Neuronal stem cell (in vitro differentiated cells): Measurements from ENCODE around the gene SYP.

Experiments used
- DNase-seq: peaks from one replicate; pipeline ENCODE4 v3.0.0-alpha.2; 2013; ENCODE audit warnings: low spot score
- H2AFZ ChIP-seq: one replicate; pipeline ENCODE4 v1.6.1; 2013; ENCODE audit warnings: mild to moderate bottlenecking, low read length, inconsistent platforms
- H2AK5ac ChIP-seq: 2 replicates; pipeline ENCODE4 v1.6.1; 2013; ENCODE audit warnings: low read depth, mild to moderate bottlenecking, inconsistent platforms, low read length, moderate library complexity, mixed read lengths
- H2BK120ac ChIP-seq: 2 replicates; pipeline ENCODE4 v1.6.1; 2013; ENCODE audit warnings: low read depth, mild to moderate bottlenecking, inconsistent platforms, low read length, moderate library complexity, mixed read lengths
- H2BK12ac ChIP-seq: one replicate; pipeline ENCODE4 v1.6.1; 2013; ENCODE audit warnings: low read length, inconsistent platforms
- H2BK15ac ChIP-seq: 2 replicates; pipeline ENCODE4 v1.6.1; 2013; ENCODE audit warnings: mild to moderate bottlenecking, low read length, inconsistent platforms, mixed read lengths
- H2BK5ac ChIP-seq: one replicate; pipeline ENCODE4 v1.6.1; 2013; ENCODE audit warnings: inconsistent platforms, mild to moderate bottlenecking, low read length, moderate library complexity
- H3K14ac ChIP-seq: one replicate; pipeline ENCODE4 v1.6.1; 2013; ENCODE audit warnings: low read length, inconsistent platforms
- H3K18ac ChIP-seq: 2 replicates; pipeline ENCODE4 v1.6.1; 2013; ENCODE audit warnings: low read length, inconsistent platforms
- H3K23ac ChIP-seq: 2 replicates; pipeline ENCODE4 v1.6.1; 2013; ENCODE audit warnings: low read depth, mild to moderate bottlenecking, mixed read lengths, low read length, inconsistent platforms; ENCODE audit not compliant: poor library complexity
- H3K27ac ChIP-seq: replicated peaks from 3 replicates; pipeline ENCODE4 v1.5.1; 2013; ENCODE audit warnings: low read length, inconsistent platforms
- H3K27me3 ChIP-seq, 3 experiments: 2 replicates each; pipeline ENCODE4 v1.6.1; 2013; ENCODE audit warnings: low read length in 3 of 3, mild to moderate bottlenecking in 2 of 3, inconsistent platforms in 1 of 3, low read depth in 1 of 3, mixed read lengths in 1 of 3, moderate library complexity in 1 of 3; ENCODE audit not compliant: control insufficient read depth in 3 of 3, insufficient read depth in 3 of 3
- H3K36me3 ChIP-seq, 2 donors: replicated peaks in 1 of 2; 2 replicates each; pipeline ENCODE4 v1.6.1; 2013; ENCODE audit warnings: low read length in 2 of 2; ENCODE audit not compliant: control insufficient read depth in 2 of 2, insufficient read depth in 2 of 2
- H3K4ac ChIP-seq: 2 replicates; pipeline ENCODE4 v1.6.1; 2013; ENCODE audit warnings: inconsistent platforms, mild to moderate bottlenecking, low read length, moderate library complexity
- H3K4me1 ChIP-seq, 2 donors: 1 replicate in 1 of 2; 2 replicates in 1 of 2; pipeline ENCODE4 v1.6.1; 2013; ENCODE audit warnings: low read length in 2 of 2, low read depth in 1 of 2; ENCODE audit not compliant: control insufficient read depth in 2 of 2, insufficient read depth in 1 of 2
- H3K4me2 ChIP-seq: one replicate; pipeline ENCODE4 v1.6.1; 2013; ENCODE audit warnings: mild to moderate bottlenecking, low read length, inconsistent platforms; ENCODE audit not compliant: insufficient read depth, poor library complexity, severe bottlenecking
- H3K4me3 ChIP-seq, 2 donors: 2 replicates each; pipeline ENCODE4 v1.5.1; 2013; ENCODE audit warnings: low read length in 2 of 2, mild to moderate bottlenecking in 2 of 2, inconsistent platforms in 1 of 2, moderate library complexity in 1 of 2
- H3K79me1 ChIP-seq: one replicate; pipeline ENCODE4 v1.6.1; 2013; ENCODE audit warnings: low read depth, mild to moderate bottlenecking, inconsistent platforms, low read length, moderate library complexity
- H3K9ac ChIP-seq: one replicate; pipeline ENCODE4 v1.6.1; 2013; ENCODE audit warnings: mild to moderate bottlenecking, low read depth, low read length, inconsistent platforms; ENCODE audit not compliant: poor library complexity
- H3K9me3 ChIP-seq, 2 donors: replicated peaks in 1 of 2; 2 replicates each; pipeline versions ENCODE3 to v1.6.1; 2013; ENCODE audit warnings: low read length in 2 of 2, mild to moderate bottlenecking in 2 of 2, inconsistent platforms in 1 of 2, low read depth in 1 of 2, mixed read lengths in 1 of 2, moderate library complexity in 1 of 2; ENCODE audit not compliant: control insufficient read depth in 2 of 2, insufficient read depth in 1 of 2
- H4K8ac ChIP-seq: one replicate; pipeline ENCODE4 v1.6.1; 2013; ENCODE audit warnings: low read depth, mild to moderate bottlenecking, inconsistent platforms, low read length, moderate library complexity
- H4K91ac ChIP-seq: one replicate; pipeline ENCODE4 v1.6.1; 2013; ENCODE audit warnings: low read length, low read depth, mild to moderate bottlenecking, inconsistent platforms; ENCODE audit not compliant: poor library complexity
- WGBS, 2 donors: extraction: QIAGEN DNeasy Blood & Tissue Kit; methylation state at CpG; one replicate each; pipeline ENCODE4 v1.1.7; 2013; ENCODE audit warnings: missing lambda C conversion rate in 2 of 2, mixed read lengths in 1 of 2; ENCODE audit not compliant: insufficient read length in 2 of 2, insufficient replicate concordance in 1 of 2; ENCODE audit errors: extremely low coverage in 2 of 2; 5-methylcytosine and 5-hydroxymethylcytosine counted together

Gene SYP

DNA sequence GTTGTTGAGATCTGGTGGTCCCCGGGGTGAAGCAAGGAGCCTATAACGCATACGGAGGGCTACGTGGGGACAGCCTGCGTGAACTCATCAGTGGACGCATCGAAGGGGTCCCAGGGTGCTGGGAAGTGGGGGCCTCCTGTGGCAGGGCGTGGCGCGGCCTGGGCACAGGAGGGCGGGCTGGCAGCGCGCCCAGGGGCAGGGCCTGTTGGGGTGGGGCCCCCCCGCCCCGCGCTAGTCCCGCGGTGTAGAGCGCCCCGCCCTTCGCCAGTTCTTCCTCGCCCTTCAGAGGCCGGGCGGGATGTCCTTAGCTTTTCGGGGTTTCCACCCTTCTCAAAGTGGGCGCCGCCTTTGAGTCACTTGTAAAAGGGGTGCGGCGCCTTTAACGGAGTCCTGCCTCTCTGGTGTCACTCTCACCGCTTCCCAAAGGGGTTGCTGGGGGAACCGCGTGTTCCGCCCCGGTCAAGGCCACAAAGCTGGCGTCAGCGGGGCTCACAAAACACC, 27.7 kb downstream of the SYP start:
- H2AFZ ChIP-seq, result peak overlapping the region; percentile 87
- peaks cover 0 to 2% of the 10 kb centered on the region in 2 donors for H3K4me1 ChIP-seq
- peaks cover 4 to 38% (median 23%) of the 10 kb centered on the region in 3 experiments for H3K27me3 ChIP-seq
- H3K4ac ChIP-seq, result no peak overlapping the region
- peak overlapping the region; percentile 62 for H3K4me2 ChIP-seq
- no peak overlapping the region for H2BK15ac ChIP-seq
- peak overlapping the region in 1 of 2 donors; percentile 75 for H3K4me3 ChIP-seq
- no peak overlapping the region for H3K23ac ChIP-seq
- no peaks in the 10 kb centered on the region for H3K9me3 ChIP-seq
- no peak overlapping the region for H2BK5ac ChIP-seq
- no peak overlapping the region for H2AK5ac ChIP-seq
- no peak overlapping the region for H3K9ac ChIP-seq
- H2BK120ac ChIP-seq, result no peak overlapping the region
- no peaks in the 10 kb centered on the region for H3K79me1 ChIP-seq
- no peak for DNase-seq
- H4K8ac ChIP-seq, result no peak overlapping the region
- no peaks in the 10 kb centered on the region for H3K36me3 ChIP-seq
- no CpG with 5 or more reads among the region's 37 CpGs for WGBS, 2 donors
- no peak overlapping the region for H3K27ac ChIP-seq
- H4K91ac ChIP-seq, result no peak overlapping the region
- no peak overlapping the region for H2BK12ac ChIP-seq
- no peak overlapping the region for H3K14ac ChIP-seq
- peak overlapping the region; percentile 80 for H3K18ac ChIP-seq

- Histone ChIP-seq H3K14ac (no peak within 1 kb of the TSS), H3K27me3 (peaks cover 4 to 38% (median 23%) of the 10 kb centered on the region in 3 experiments), H3K27ac (no peak within 1 kb of the TSS), H2BK120ac (no peak within 1 kb of the TSS), H3K79me1 (no peaks in the 10 kb centered on the region), H3K4me1 (peaks cover 0 to 4% of the 10 kb centered on the region in 2 donors), H3K23ac (no peak within 1 kb of the TSS), H2BK12ac (no peak within 1 kb of the TSS), H3K9ac (no peak within 1 kb of the TSS), H4K8ac (no peak within 1 kb of the TSS), H3K4me2 (peak within 1 kb of the TSS; percentile 62), H2AFZ (peak within 1 kb of the TSS; percentile 87), H4K91ac (no peak within 1 kb of the TSS), H2BK5ac (no peak within 1 kb of the TSS), H2AK5ac (no peak within 1 kb of the TSS), H3K36me3 (no peaks in the 10 kb centered on the region), H2BK15ac (no peak within 1 kb of the TSS), H3K4ac (no peak within 1 kb of the TSS), H3K4me3 (peak within 1 kb of the TSS; percentile 17 to 75), H3K9me3 (no peaks in the 10 kb centered on the region), H3K18ac (peak within 1 kb of the TSS; percentile 80)
- no peak for DNase-seq
- no CpG with 5 or more reads among the region's 46 CpGs for WGBS, 2 donors
Observed at GRCh38 chrX:49171752-49172279, 28.2 kb downstream of the SYP start, which contains the start of gene PLP2. Gene PLP2, plus strand, starts transcription at chrX:49171898. Its CDS starts 103 bp downstream, at chrX:49172001.

GRCh38 chrX:49167740-49168108, 32.3 kb downstream of the SYP start:
- H2AFZ ChIP-seq, result no peak overlapping the region
- H2AK5ac ChIP-seq, result no peak overlapping the region
- H3K27me3 ChIP-seq, result peaks cover 4 to 19% (median 16%) of the 10 kb centered on the region in 3 experiments
- H3K9ac ChIP-seq, result no peak overlapping the region
- no peak overlapping the region for H2BK5ac ChIP-seq
- H2BK12ac ChIP-seq, result no peak overlapping the region
- H3K27ac ChIP-seq, result no peak overlapping the region
- H4K91ac ChIP-seq, result no peak overlapping the region
- H4K8ac ChIP-seq, result no peak overlapping the region
- H3K9me3 ChIP-seq, result no peaks in the 10 kb centered on the region
- no peaks in the 10 kb centered on the region for H3K36me3 ChIP-seq
- no peak overlapping the region for H3K4me3 ChIP-seq
- H3K23ac ChIP-seq, result no peak overlapping the region
- H3K4me2 ChIP-seq, result no peak overlapping the region
- WGBS, 2 donors, result no CpG with 5 or more reads among the region's 3 CpGs
- no peak for DNase-seq
- H3K4me1 ChIP-seq, result peaks cover 0 to 11% of the 10 kb centered on the region in 2 donors
- no peak overlapping the region for H3K14ac ChIP-seq
- peaks cover 2% of the 10 kb centered on the region for H3K79me1 ChIP-seq
- no peak overlapping the region for H2BK15ac ChIP-seq
- no peak overlapping the region for H3K4ac ChIP-seq
- H2BK120ac ChIP-seq, result no peak overlapping the region
- no peak overlapping the region for H3K18ac ChIP-seq

GRCh38 chrX:49166914-49167739, 32.9 kb downstream of the SYP start:
- no CpG with 5 or more reads among the region's 35 CpGs for WGBS, 2 donors
- Histone ChIP-seq H3K14ac (no peak overlapping the region), H3K18ac (peak overlapping the region; percentile 59), H3K23ac (no peak overlapping the region), H3K4ac (no peak overlapping the region), H2BK120ac (no peak overlapping the region), H3K27ac (no peak overlapping the region), H4K91ac (no peak overlapping the region), H3K79me1 (peaks cover 2% of the 10 kb centered on the region), H2AFZ (peak overlapping the region; percentile 77), H4K8ac (no peak overlapping the region), H3K36me3 (no peaks in the 10 kb centered on the region), H2AK5ac (no peak overlapping the region), H3K4me2 (peak overlapping the region; percentile 37), H3K27me3 (peaks cover 3 to 16% (median 14%) of the 10 kb centered on the region in 3 experiments), H2BK5ac (no peak overlapping the region), H3K9ac (no peak overlapping the region), H3K9me3 (no peaks in the 10 kb centered on the region), H3K4me3 (peak overlapping the region in 1 of 2 donors; percentile 46), H2BK12ac (no peak overlapping the region), H2BK15ac (no peak overlapping the region), H3K4me1 (peaks cover 0 to 11% of the 10 kb centered on the region in 2 donors)
- DNase-seq, result no peak
